ENCODE data around the gene SPATA2.
A peak's percentile ranks its signal among the peaks of the same experiment; 100 is the strongest.
"Not testable (repeated sequence)": the region's sequence is repeated elsewhere in the genome, so short reads cannot be mapped to it uniquely, and the experiment has no call there.

Gene SPATA2

GRCh38 chr20:49915380-49916145 lies at the start of gene SPATA2:
SPATA2 (minus strand) TSS chr20:49915529; CDS start chr20:49908490, 7,039 bp downstream.
- peak; percentile 95 for DNase-seq

- DNase-seq = no peak
Measured at GRCh38 chr20:49961413-49961812, 46.1 kb upstream of the SPATA2 start.

GRCh38 chr20:49957089-49957938 lies 42.0 kb upstream of the SPATA2 start:
- DNase-seq = not testable (repeated sequence)

GRCh38 chr20:49956689-49957088 lies 41.4 kb upstream of the SPATA2 start:
- no peak for DNase-seq

DNA sequence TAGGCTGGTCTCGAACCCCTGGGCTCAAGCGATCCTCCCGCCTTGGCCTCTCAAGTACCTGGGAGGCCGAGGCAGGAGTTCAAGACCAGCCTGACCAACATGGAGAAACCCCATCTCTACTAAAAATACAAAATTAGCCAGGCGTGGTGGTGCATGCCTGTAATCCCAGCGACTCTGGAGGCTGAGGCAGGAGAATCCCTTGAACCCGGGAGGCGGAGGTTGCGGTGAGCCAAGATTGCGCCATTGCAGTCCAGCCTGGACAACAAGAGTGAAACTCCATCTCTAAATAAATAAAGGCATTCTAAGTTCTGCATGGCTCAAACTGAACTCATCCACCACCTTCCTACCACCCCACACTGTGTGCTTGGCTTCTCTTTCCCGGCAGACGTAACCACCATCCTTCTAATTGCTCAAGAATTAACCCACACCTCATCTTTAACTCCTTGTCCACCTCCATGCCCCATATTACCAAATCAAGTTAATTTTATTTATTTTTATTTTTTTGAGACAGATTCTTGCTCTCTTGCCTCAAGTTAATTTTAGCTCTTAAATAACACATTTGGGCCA lies 40.6 kb upstream of the SPATA2 start:
- not testable (repeated sequence) for DNase-seq

DNA sequence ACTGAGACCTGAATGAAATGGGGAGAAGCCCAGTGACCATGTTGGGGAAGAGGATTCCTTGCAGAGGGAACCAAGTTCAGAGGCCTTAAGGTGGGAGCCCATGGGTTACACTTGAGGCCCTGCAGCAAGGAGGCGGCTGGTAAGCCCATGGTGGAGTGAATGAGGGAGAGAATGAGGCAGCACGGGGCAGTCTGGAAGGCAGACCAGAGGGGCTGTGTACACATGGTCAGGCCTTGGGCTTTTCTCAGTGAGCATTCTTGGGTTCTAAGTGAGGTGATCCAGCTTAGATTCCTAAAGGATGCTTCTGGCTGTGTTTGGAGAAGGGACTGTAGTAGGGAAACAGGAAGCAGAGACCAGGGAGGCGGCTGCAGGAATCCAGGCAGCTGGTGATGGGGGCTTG lies 39.8 kb upstream of the SPATA2 start:
- no peak for DNase-seq

DNA sequence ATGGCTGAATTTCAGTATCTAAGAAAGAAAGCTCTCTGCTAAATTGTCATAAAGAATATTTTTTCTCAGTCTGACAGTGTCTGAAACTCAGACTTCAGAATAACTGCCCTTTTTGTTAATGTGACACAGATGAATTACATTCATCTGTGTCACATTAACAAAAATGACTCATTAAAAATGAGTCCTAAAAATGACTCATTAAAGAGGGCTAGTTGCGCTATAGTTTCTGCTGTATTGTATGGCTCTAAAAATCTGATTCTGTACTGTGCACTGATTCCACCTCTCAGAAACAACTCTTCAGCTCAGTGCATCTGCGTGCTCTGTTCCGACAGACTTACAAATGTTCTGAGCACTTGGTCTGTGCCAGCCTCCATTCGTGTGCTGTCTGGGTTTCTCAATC lies 35.8 kb upstream of the SPATA2 start:
- no peak for DNase-seq

- no peak for DNase-seq
Measured at GRCh38 chr20:49948809-49949507, 33.6 kb upstream of the SPATA2 start.

DNA sequence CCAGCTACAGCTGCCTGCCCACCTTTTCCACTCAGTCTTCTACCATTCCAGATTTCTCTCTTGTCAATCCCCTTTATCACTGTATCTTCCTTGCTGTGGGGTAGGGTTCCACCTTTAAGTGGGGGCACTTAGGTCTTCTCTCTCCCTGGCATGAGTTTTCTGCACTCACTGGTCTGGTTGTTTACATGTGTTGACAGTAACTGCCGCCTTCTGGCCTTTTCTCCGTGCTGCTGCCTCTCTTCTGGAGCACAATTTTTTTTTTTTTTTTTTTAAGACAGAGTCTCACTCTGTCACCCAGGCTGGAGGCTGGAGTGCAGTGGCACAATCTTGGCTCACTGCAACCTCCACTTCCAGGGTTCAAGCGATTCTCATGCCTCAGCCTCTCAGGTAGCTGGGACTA lies 32.8 kb upstream of the SPATA2 start:
- DNase-seq = no peak

- DNase-seq = no peak
Measured at GRCh38 chr20:49945701-49946477, 30.6 kb upstream of the SPATA2 start.

DNA sequence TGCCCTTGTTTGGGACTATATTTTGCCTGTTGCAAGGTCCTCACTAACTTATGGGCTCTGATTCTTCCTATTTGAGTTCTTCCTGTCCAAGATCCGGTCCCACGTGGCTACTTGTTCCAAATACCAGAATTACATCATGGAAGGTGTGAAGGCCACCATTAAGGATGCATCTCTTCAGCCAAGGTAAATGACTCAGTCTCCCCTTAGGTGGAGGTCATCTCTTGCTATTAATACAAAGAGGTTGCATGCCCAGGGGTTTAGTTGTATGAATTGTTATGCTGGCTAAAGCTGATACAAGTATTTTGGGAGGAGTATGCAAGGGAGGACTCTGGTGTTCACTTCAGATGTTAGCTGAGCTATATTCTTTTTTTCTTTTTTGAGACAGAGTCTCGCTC lies 30.0 kb upstream of the SPATA2 start:
- no peak for DNase-seq

DNA sequence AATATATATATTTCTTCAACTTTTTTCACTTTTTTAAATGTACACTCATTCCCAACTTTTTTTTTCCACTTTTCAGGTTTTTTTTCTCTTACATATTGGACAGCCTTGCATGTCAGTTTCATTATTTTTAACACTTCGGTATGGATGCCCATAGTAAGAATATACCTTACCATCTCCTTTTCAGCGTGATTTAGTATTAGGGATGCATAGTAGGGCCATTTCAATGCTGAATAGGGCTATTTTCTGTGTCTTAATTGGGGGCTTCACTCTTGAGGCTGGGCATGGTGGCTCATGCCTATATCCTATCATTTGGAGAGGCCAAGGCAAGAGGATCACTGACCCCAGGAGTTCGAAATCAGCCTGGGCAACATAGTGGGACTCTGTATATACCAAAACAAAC lies 27.6 kb upstream of the SPATA2 start:
- DNase-seq = no peak

GRCh38 chr20:49942303-49942702 lies 27.0 kb upstream of the SPATA2 start:
- DNase-seq = no peak

DNA sequence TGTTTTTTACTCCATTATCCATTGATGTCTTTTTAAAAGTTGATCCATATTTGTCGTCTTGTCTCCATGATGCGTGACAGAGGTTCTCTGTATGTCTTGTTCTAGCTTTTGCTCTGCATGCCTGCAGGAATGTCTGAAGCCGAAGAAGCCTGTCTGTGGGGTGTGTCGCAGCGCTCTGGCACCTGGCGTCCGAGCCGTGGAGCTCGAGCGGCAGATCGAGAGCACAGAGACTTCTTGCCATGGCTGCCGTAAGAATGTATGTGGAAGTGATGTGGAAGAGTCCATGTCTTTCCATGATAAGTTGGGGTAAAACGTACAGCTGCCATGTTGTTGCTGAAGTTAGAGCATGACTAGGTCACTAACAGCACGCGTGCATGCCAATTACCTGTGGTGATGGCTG lies 26.1 kb upstream of the SPATA2 start:
- no peak for DNase-seq

DNA sequence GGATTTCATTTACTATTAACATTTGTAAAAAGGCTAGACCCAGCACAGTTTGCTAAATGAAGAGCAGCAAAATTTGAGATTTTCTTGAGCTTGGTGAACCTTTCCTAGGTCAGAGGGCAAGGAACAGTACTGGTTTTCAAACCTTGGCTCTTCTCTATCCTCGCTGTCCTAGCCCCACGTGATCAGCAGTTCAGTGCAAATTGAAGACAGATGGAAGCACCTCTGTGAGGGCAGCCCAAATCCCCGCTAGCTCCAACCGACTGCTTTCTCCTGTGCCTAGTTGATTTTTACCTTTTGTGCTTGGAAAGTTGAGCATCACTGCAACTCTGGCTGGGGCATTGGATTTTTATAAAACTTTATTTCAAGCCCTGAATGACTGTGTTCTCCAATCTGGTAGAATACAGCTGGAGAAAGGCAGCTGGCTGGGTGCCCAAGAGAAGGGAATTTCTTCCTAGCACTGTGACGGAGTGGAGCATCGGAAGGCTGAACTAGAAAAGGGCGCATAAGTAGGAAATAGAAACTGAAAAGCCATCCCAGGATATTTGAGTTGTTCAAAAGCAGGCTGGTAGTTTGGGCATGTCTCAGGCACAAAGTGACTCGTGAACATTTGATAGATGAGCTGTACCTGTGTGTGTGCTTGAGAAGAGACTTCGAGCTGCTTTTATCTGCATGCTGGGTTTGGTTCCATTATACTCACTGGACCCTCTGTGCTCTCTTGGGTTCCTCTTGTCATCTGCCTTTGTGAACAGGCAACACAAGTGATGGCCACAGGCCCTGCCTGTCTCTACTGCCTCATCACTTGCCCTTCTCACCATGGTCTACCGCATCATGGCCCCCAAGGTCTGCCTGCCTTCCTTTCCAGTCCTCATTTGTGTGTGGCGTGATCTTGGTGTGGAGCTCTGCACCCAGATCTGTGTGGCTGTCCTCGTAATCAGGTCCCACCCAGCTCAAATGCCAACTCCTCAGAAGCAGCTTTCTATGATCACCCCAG lies 23.1 kb upstream of the SPATA2 start:
- no peak for DNase-seq

GRCh38 chr20:49937027-49937929 lies 21.9 kb upstream of the SPATA2 start:
- no peak for DNase-seq

- peak; percentile 93 for DNase-seq
Measured at GRCh38 chr20:49936153-49937026, 21.1 kb upstream of the SPATA2 start, which contains the start of gene RNF114. RNF114 (plus strand) TSS chr20:49936397; CDS start chr20:49936413, 16 bp downstream.

GRCh38 chr20:49935746-49936152 lies 20.4 kb upstream of the SPATA2 start:
- DNase-seq = peak in 1 of 2 donors; percentile 29

GRCh38 chr20:49929142-49929494 lies 13.8 kb upstream of the SPATA2 start:
- DNase-seq = no peak

All from stimulated activated CD4-positive, alpha-beta T cell treated with anti-CD3 and anti-CD28 coated beads, Interleukin-2, amount 100 ng/mL, for 24 hours (primary cell).